ENCODE results near the gene KIDINS220. TPM values are rescaled to one million over a fixed set of nuclear protein-coding genes. Genes with fewer than 3 reads are reported as not detected.

Gene KIDINS220
- total and polyA plus RNA-seq, 9 of the 15 experiments (the other 6 are each of a cell fraction or from before 2014, with no cell fraction given) = 15.2 to 48.0 (median 34.4) TPM

- intact Hi-C loops (cut with micrococcal nuclease) = no loop called here
- Histone ChIP-seq H3K36me3 (ENCODE audit: control insufficient read depth, insufficient read depth, low read length) (peaks cover 48% of the 10 kb centered on the region), H3K9me1 (ENCODE audit: control insufficient read depth, insufficient read depth, low read length) (no peaks in the 10 kb centered on the region), H3K27ac (ENCODE audit: extremely low read depth, low read depth, low read length) (no peak overlapping the region), H3K27me3 (ENCODE audit: control insufficient read depth in 2 of 2, insufficient read depth in 2 of 2, low read length in 2 of 2) (no peaks in the 10 kb centered on the region), H3K9ac (ENCODE audit: insufficient read depth in 1 of 2, low read depth in 2 of 2, low read length in 2 of 2) (no peak overlapping the region), H3K4me2 (ENCODE audit: insufficient read depth, low read length) (no peak overlapping the region), H3K4me3 (no peak overlapping the region), H4K20me1 (replicated peaks; ENCODE audit: control insufficient read depth, insufficient read depth, low read length) (no peaks in the 10 kb centered on the region), H3K79me2 (ENCODE audit: control insufficient read depth, insufficient read depth, low read length) (no peaks in the 10 kb centered on the region), H3K4me1 (replicated peaks in 1 of 2; ENCODE audit: control insufficient read depth in 2 of 2, insufficient read depth in 2 of 2, low read length in 2 of 2) (0 out of 5 replicates have a peak, but pooled peaks cover 0 to 4% of the 10 kb centered on the region in 2 experiments), H2AFZ (ENCODE audit: low read depth, low read length) (no peak overlapping the region), H3K9me3 (replicated peaks; ENCODE audit: control insufficient read depth, insufficient read depth, low read depth, low read length) (no peaks in the 10 kb centered on the region)
- DNase-seq (ENCODE audit: extremely low read depth in 1 of 4, low spot score in 3 of 4) = no peak
- ATAC-seq = no peak
- POLR2A ChIA-PET = no interaction called here
- no TSS peak for BruUV-seq (replicated peaks)
- no peak for FAIRE-seq
- WGBS (ENCODE audit: insufficient coverage, low coverage, missing lambda C conversion rate) = 72% methylated on average over 2 of the region's 2 CpGs
- CTCF ChIA-PET (ENCODE audit: low intra/inter-chr PET ratio) = interaction anchor here (0.6 kb wide), 1 partner anchor 932 kb away, joined by 3 read pairs; no protein-coding TSS in a partner anchor
- in situ Hi-C loops (cut with MboI) = no loop called here
- TF ChIP-seq ZNF431 (CRISPR knock-in tag; IDR thresholded peaks at IDR 0.05) = no peak
- TF ChIP-seq ZFPM2 (CRISPR knock-in tag; IDR thresholded peaks at IDR 0.05) = no peak
- TF ChIP-seq CEBPZ (IDR thresholded peaks at IDR 0.05; ENCODE audit: borderline replicate concordance, low read depth, low read length) = no peak
- TF ChIP-seq ZNF134 (CRISPR knock-in tag; conservative IDR thresholded peaks at IDR 0.05) = no peak
- no peak for TF ChIP-seq MIER1 (IDR thresholded peaks at IDR 0.05; ENCODE audit: low read depth)
- TF ChIP-seq NCOA4 (IDR thresholded peaks at IDR 0.05; ENCODE audit: partially characterized antibody) = no peak
- TF ChIP-seq POLR3G (IDR thresholded peaks at IDR 0.05; ENCODE audit: extremely low read depth, insufficient read length, insufficient replicate concordance) = no peak
- TF ChIP-seq PML (IDR thresholded peaks at IDR 0.05; ENCODE audit: low read length) = no peak
- no peak for TF ChIP-seq MCM7 (IDR thresholded peaks at IDR 0.05)
- no peak for TF ChIP-seq ZNF354B (CRISPR knock-in tag; IDR thresholded peaks at IDR 0.05)
- no peak for TF ChIP-seq TAF15 (IDR thresholded peaks at IDR 0.05; ENCODE audit: low read depth, low read length)
- TF ChIP-seq AFF1 (IDR thresholded peaks at IDR 0.05; ENCODE audit: low read depth in 1 of 2, partially characterized antibody in 2 of 2) = no peak
- no peak for TF ChIP-seq ZNF121 (CRISPR knock-in tag; conservative IDR thresholded peaks at IDR 0.05)
- TF ChIP-seq ELK3 (CRISPR knock-in tag; IDR thresholded peaks at IDR 0.05) = no peak
- no peak for TF ChIP-seq PHF8 (IDR thresholded peaks at IDR 0.05; ENCODE audit: borderline replicate concordance, low read length)
These were observed 63.0 kb downstream of the KIDINS220 start for GRCh38 chr2:8774371-8774770.

Measured in K562 (cell line).